Renal pelvis (tissue), 4 donors: ENCODE measurements around the gene GMPS. TPM values are rescaled to one million over a fixed set of nuclear protein-coding genes. Genes with fewer than 3 reads are reported as not detected.
"Not testable (repeated sequence)": the region's sequence is repeated elsewhere in the genome, so short reads cannot be mapped to it uniquely, and the experiment has no call there.

Source experiments
- DNase-seq: peaks from one replicate; pipeline ENCODE4 v3.0.0-alpha.2; 2013
- polyA plus RNA-seq, 3 donors: library from polyadenylated mRNA; unstranded; fragments of 120-200 nt; gene quantifications; one replicate each; pipeline ENCODE4 v1.2.1, GENCODE V29; 2013; ENCODE audit not compliant: insufficient read length in 3 of 3

The GMPS gene
- polyA plus RNA-seq, 3 donors: 56.6 to 62.8 (median 62.3) TPM

- DNase-seq: no peak
Measured at GRCh38 chr3:155863072-155863784, 7.2 kb upstream of the GMPS start.

- DNase-seq: no peak
Measured at GRCh38 chr3:155869691-155870090, 759 bp upstream of the GMPS start.

GRCh38 chr3:155870945-155871745 lies 695 bp downstream of the GMPS start:
- DNase-seq: peak; percentile 35

GRCh38 chr3:155871746-155872158 lies 1.3 kb downstream of the GMPS start:
- no peak for DNase-seq

- DNase-seq: no peak
Measured at GRCh38 chr3:155872904-155873646, 2.6 kb downstream of the GMPS start.

- DNase-seq: no peak
Measured at GRCh38 chr3:155876037-155876436, 5.6 kb downstream of the GMPS start.

GRCh38 chr3:155876503-155876902 lies 6.1 kb downstream of the GMPS start:
- no peak for DNase-seq

GRCh38 chr3:155880286-155880685 lies 9.8 kb downstream of the GMPS start:
- no peak for DNase-seq

GRCh38 chr3:155884292-155884691 lies 13.8 kb downstream of the GMPS start:
- no peak for DNase-seq

- DNase-seq: no peak
Measured at GRCh38 chr3:155885292-155885691, 14.8 kb downstream of the GMPS start.

- not testable (repeated sequence) for DNase-seq
Measured at GRCh38 chr3:155886348-155886747, 15.9 kb downstream of the GMPS start.

GRCh38 chr3:155886915-155887314 lies 16.5 kb downstream of the GMPS start:
- no peak for DNase-seq

GRCh38 chr3:155889212-155889611 lies 18.8 kb downstream of the GMPS start:
- no peak for DNase-seq

- no peak for DNase-seq
Measured at GRCh38 chr3:155889952-155890351, 19.5 kb downstream of the GMPS start.

- no peak for DNase-seq
Measured at GRCh38 chr3:155890671-155891190, 20.3 kb downstream of the GMPS start.

GRCh38 chr3:155891321-155891720 lies 20.9 kb downstream of the GMPS start:
- DNase-seq: no peak

GRCh38 chr3:155895379-155895900 lies 25.0 kb downstream of the GMPS start:
- DNase-seq: no peak

- no peak for DNase-seq
Measured at GRCh38 chr3:155906900-155907299, 36.5 kb downstream of the GMPS start.

GRCh38 chr3:155908086-155908485 lies 37.6 kb downstream of the GMPS start:
- DNase-seq: no peak

GRCh38 chr3:155908605-155909004 lies 38.2 kb downstream of the GMPS start:
- DNase-seq: no peak

- no peak for DNase-seq
Measured at GRCh38 chr3:155912090-155912489, 41.6 kb downstream of the GMPS start.

GRCh38 chr3:155912579-155913190 lies 42.2 kb downstream of the GMPS start:
- no peak for DNase-seq
